Measurements from ENCODE around the gene MS4A5. TPM values are rescaled to one million over a fixed set of nuclear protein-coding genes. Genes with fewer than 3 reads are reported as not detected.

MS4A5 gene
- total RNA-seq, 1 experiment from 2014 or later = not detected

DNA sequence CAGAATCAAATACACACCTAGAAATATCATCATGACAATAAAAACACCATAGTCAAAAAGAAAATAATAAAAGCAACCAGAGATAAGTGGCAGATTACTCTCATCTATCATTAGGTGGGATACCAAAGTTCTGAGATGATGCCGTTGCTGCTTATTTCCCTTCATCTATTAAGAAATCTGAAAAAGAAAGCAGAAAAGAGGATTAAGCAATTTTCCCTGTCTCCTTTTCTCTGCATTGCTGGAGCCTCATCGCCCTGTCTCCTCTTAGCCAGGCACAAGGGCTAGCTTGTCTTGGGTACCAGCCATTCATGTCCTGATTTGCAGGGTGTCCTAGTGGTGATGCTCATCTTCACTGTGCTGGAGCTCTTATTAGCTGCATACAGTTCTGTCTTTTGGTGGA lies 37.0 kb upstream of the MS4A5 start:
- Histone ChIP-seq H3K36me3 (ENCODE audit: low read depth, low read length) (no peaks in the 10 kb centered on the region), H3F3A (ENCODE audit: low read length, unreplicated experiment) (no peaks in the 10 kb centered on the region), H3K9ac (ENCODE audit: low read length) (no peak overlapping the region), H4K20me1 (ENCODE audit: low read length) (no peaks in the 10 kb centered on the region), H3K9me2 (replicated peaks; ENCODE audit: low read length) (no peaks in the 10 kb centered on the region), H3K4me1 (ENCODE audit: insufficient read depth, low read length) (no peaks in the 10 kb centered on the region), H3K9me3 (ENCODE audit: low read length) (no peaks in the 10 kb centered on the region), H3K27ac (ENCODE audit: low read length) (no peak overlapping the region), H3K79me2 (ENCODE audit: low read length) (no peaks in the 10 kb centered on the region), H2AFZ (ENCODE audit: low read length) (no peak overlapping the region), H3K4me2 (ENCODE audit: low read length) (no peak overlapping the region), H3K4me3 (ENCODE audit: low read length) (no peak overlapping the region), H3K27me3 (ENCODE audit: low read length) (peaks cover 29% of the 10 kb centered on the region; the same call in 1 of the 2 replicates)
- DNase-seq (no peak), ATAC-seq (no peak)
- CTCF ChIA-PET = no interaction called here
- no TSS peak for BruUV-seq (replicated peaks)
- POLR2A ChIA-PET (ENCODE audit: unreplicated experiment) = no interaction called here
- intact Hi-C loops (cut with micrococcal nuclease) = no loop called here
- TF ChIP-seq CTCF (conservative IDR thresholded peaks at IDR 0.05; ENCODE audit: low read depth, low read length) = no peak
- TF ChIP-seq EZH2phosphoT487 (IDR thresholded peaks at IDR 0.05; ENCODE audit: borderline replicate concordance, low read length) = no peak
- TF ChIP-seq EZH2 (IDR thresholded peaks at IDR 0.05; ENCODE audit: low read length, unreplicated experiment) = no peak

DNA sequence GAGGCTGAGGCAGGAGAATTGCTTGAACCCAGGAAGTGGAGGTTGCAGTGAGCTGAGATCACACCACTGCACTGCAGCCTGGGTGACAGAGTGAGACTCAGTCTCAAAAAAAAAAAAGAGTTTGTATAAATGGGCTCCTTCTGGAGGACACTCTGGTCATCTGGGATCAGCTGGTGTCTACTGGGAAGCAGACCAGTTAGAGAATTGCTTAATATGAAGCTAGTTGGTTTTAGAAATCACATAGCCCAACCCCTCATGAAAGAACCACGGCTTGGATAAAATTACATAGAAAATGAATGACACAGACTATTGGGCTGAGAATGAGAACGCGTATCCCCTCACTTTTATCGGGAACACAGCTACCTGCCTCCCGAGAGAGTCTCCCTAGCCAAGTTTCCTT lies 36.4 kb upstream of the MS4A5 start:
- Histone ChIP-seq H3K79me2 (ENCODE audit: low read length) (no peaks in the 10 kb centered on the region), H3F3A (ENCODE audit: low read length, unreplicated experiment) (no peaks in the 10 kb centered on the region), H3K27ac (ENCODE audit: low read length) (no peak overlapping the region), H3K9me3 (ENCODE audit: low read length) (no peaks in the 10 kb centered on the region), H3K36me3 (ENCODE audit: low read depth, low read length) (no peaks in the 10 kb centered on the region), H3K4me1 (ENCODE audit: insufficient read depth, low read length) (no peaks in the 10 kb centered on the region), H3K9me2 (replicated peaks; ENCODE audit: low read length) (no peaks in the 10 kb centered on the region), H2AFZ (ENCODE audit: low read length) (no peak overlapping the region), H3K9ac (ENCODE audit: low read length) (no peak overlapping the region), H3K27me3 (ENCODE audit: low read length) (peaks cover 32% of the 10 kb centered on the region), H4K20me1 (ENCODE audit: low read length) (no peaks in the 10 kb centered on the region), H3K4me2 (ENCODE audit: low read length) (no peak overlapping the region), H3K4me3 (ENCODE audit: low read length) (no peak overlapping the region)
- ChIA-PET CTCF (interaction anchor here (0.6 kb wide), 1 partner anchor 30 kb away, joined by 3 read pairs; no protein-coding TSS in a partner anchor), POLR2A (ENCODE audit: unreplicated experiment) (no interaction called here)
- intact Hi-C loops (cut with micrococcal nuclease) = no loop called here
- TF ChIP-seq CTCF (conservative IDR thresholded peaks at IDR 0.05; ENCODE audit: low read depth, low read length) = no peak
- TF ChIP-seq EZH2phosphoT487 (IDR thresholded peaks at IDR 0.05; ENCODE audit: borderline replicate concordance, low read length) = no peak
- no peak for TF ChIP-seq EZH2 (IDR thresholded peaks at IDR 0.05; ENCODE audit: low read length, unreplicated experiment)
- BruUV-seq (replicated peaks) = no TSS peak
- DNase-seq = no peak
- ATAC-seq = no peak

DNA sequence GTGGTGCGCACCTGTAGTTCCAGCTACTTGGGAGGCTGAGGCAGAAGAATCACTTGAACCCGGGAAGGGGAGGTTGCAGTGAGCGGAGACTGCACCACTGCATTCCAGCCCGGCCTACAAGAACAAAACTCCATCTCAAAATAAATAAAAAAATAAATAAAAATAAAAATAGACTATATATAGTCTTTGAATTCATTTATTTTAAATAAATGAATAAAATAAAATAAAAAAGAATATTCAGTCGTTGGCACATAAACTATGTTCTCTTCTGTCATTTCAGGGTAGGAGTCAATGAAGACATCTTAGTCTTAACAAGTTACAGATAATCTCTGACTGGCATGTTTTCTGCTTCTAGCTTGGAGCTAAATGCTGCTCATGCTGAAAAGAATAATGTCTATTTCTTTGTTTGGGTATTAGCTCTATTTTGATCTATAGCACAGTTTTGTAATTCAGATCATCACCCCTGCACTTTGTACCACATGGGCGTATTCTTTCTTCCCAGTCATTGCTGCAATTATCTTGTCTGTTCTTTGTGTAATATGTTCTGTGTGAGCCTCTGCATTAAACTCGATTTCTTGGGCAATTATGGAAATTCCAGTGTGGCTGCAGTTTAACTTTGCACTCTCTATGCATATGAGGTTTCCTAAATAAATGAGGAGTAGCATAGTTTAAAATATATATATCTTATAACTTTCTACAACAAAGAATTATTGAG lies 34.5 kb upstream of the MS4A5 start:
- intact Hi-C loops (cut with micrococcal nuclease) = no loop called here
- Histone ChIP-seq H3K36me3 (ENCODE audit: low read depth, low read length) (no peaks in the 10 kb centered on the region), H3K4me3 (ENCODE audit: low read length) (no peak overlapping the region), H3K9me2 (replicated peaks; ENCODE audit: low read length) (no peaks in the 10 kb centered on the region), H3K79me2 (ENCODE audit: low read length) (no peaks in the 10 kb centered on the region), H3F3A (ENCODE audit: low read length, unreplicated experiment) (no peaks in the 10 kb centered on the region), H3K27me3 (ENCODE audit: low read length) (peaks cover 36% of the 10 kb centered on the region), H3K9me3 (ENCODE audit: low read length) (no peaks in the 10 kb centered on the region), H3K9ac (ENCODE audit: low read length) (no peak overlapping the region), H4K20me1 (ENCODE audit: low read length) (no peaks in the 10 kb centered on the region), H3K27ac (ENCODE audit: low read length) (no peak overlapping the region), H3K4me2 (ENCODE audit: low read length) (no peak overlapping the region), H3K4me1 (ENCODE audit: insufficient read depth, low read length) (no peaks in the 10 kb centered on the region), H2AFZ (ENCODE audit: low read length) (no peak overlapping the region)
- no peak for DNase-seq
- ChIA-PET CTCF (no interaction called here), POLR2A (ENCODE audit: unreplicated experiment) (no interaction called here)
- no peak for TF ChIP-seq CTCF (conservative IDR thresholded peaks at IDR 0.05; ENCODE audit: low read depth, low read length)
- TF ChIP-seq EZH2phosphoT487 (IDR thresholded peaks at IDR 0.05; ENCODE audit: borderline replicate concordance, low read length) = no peak
- TF ChIP-seq EZH2 (IDR thresholded peaks at IDR 0.05; ENCODE audit: low read length, unreplicated experiment) = no peak
- no peak for ATAC-seq
- BruUV-seq (replicated peaks) = no TSS peak

All from PC-3 (cell line).